HepG2 (cell line): ENCODE data around the gene PYY. TPM values are rescaled to one million over a fixed set of nuclear protein-coding genes. Genes with fewer than 3 reads are reported as not detected.
A peak's percentile ranks its signal among the peaks of the same experiment; 100 is the strongest.

ENCODE experiments used
- ARHGAP35 ChIP-seq: sonication (generic); formaldehyde crosslinking; IDR thresholded peaks from 2 replicates; pipeline ENCODE4 v1.9.0; 2022; ENCODE audit warnings: mild to moderate bottlenecking, inconsistent platforms, moderate library complexity, missing genetic modification reagents, borderline replicate concordance
- ARNT2 ChIP-seq: sonication (generic); formaldehyde crosslinking; IDR thresholded peaks from 2 replicates; pipeline ENCODE4 v1.8.0; 2022; ENCODE audit warnings: mild to moderate bottlenecking, low read depth, missing genetic modification reagents, moderate library complexity
- EEA1 ChIP-seq: sonication (generic); formaldehyde crosslinking; IDR thresholded peaks from 2 replicates; pipeline ENCODE4 v1.5.1; 2020; ENCODE audit warnings: mild to moderate bottlenecking, missing genetic modification reagents, borderline replicate concordance
- ETV6 ChIP-seq: sonication (generic); formaldehyde crosslinking; conservative IDR thresholded peaks from 2 replicates; pipeline ENCODE4 v1.4.0; 2020; ENCODE audit warnings: missing genetic modification reagents
- FOXJ3 ChIP-seq: sonication (generic); formaldehyde crosslinking; IDR thresholded peaks from 2 replicates; pipeline ENCODE4 v1.4.0; 2020; ENCODE audit warnings: missing genetic modification reagents, mild to moderate bottlenecking, borderline replicate concordance
- HNRNPK ChIP-seq: fragments of 200-400 bp; formaldehyde crosslinking; IDR thresholded peaks from 2 replicates; pipeline ENCODE4 v1.6.1; 2018; ENCODE audit warnings: low read length, low read depth, moderate library complexity, mild to moderate bottlenecking; ENCODE audit not compliant: poor library complexity, severe bottlenecking
- KAT2B ChIP-seq: fragments of 150-350 bp; IDR thresholded peaks from 2 replicates; pipeline ENCODE4 v1.6.1; 2014; ENCODE audit warnings: low read depth, low read length, borderline replicate concordance
- KLF16 ChIP-seq, 2 experiments: sonication (generic) in 1 of 2; formaldehyde crosslinking in 1 of 2; IDR thresholded peaks; 2 replicates each; pipeline versions ENCODE4 v1.6.1 to v1.8.0; 2016 to 2023; ENCODE audit warnings: missing genetic modification reagents in 2 of 2, missing compliant biosample characterization in 1 of 2
- MTA1 ChIP-seq: sonication (generic); formaldehyde crosslinking; IDR thresholded peaks from 2 replicates; pipeline ENCODE4 v1.4.0; 2020; ENCODE audit warnings: missing genetic modification reagents, mild to moderate bottlenecking, borderline replicate concordance
- MZF1 ChIP-seq: sonication (generic); formaldehyde crosslinking; IDR thresholded peaks from 2 replicates; pipeline ENCODE4 v1.8.1; 2023; ENCODE audit warnings: mild to moderate bottlenecking, missing genetic modification reagents, borderline replicate concordance
- NR2C2 ChIP-seq: sonication (generic); formaldehyde crosslinking; IDR thresholded peaks from 2 replicates; pipeline ENCODE4 v1.4.0; 2020; ENCODE audit warnings: missing genetic modification reagents, mild to moderate bottlenecking, moderate library complexity, borderline replicate concordance
- ZMYM4 ChIP-seq: sonication (generic); formaldehyde crosslinking; IDR thresholded peaks from 2 replicates; pipeline ENCODE4 v1.8.1; 2023; ENCODE audit warnings: mild to moderate bottlenecking, missing genetic modification reagents
- ZNF709 ChIP-seq: sonication (generic); formaldehyde crosslinking; IDR thresholded peaks from 2 replicates; pipeline ENCODE4 v1.5.0; 2020; ENCODE audit warnings: mild to moderate bottlenecking, missing genetic modification reagents
- ZSCAN9 ChIP-seq: IDR thresholded peaks from 2 replicates; pipeline ENCODE4 v1.6.1; 2016; ENCODE audit warnings: borderline replicate concordance
- polyA plus RNA-seq, 8 experiments: library from polyadenylated mRNA; depleted of rRNA in 3 of 8; stranded (reverse) in 7 of 8; unstranded in 1 of 8; fragments of >200 nt; fragmentation: Illumina TruSeq in 4 of 8; extraction: Trizol in 4 of 8; gene quantifications; 2 replicates each; pipeline versions ENCODE4 v1.2.1 to v1.2.3, GENCODE V29; 2011 to 2016; ENCODE audit warnings: low read depth in 4 of 8, missing spikeins in 1 of 8, mixed read lengths in 1 of 8; ENCODE audit not compliant: insufficient read depth in 1 of 8
- total RNA-seq, 5 experiments: library from RNA; depleted of rRNA; stranded (reverse); fragments of >200 nt; fragmentation: Illumina TruSeq; extraction: Trizol; gene quantifications; 2 replicates each; pipeline ENCODE4 v1.2.3, GENCODE V29; 2016; ENCODE audit warnings: low read depth in 1 of 5
- TF ChIP-seq, protein P1 (sequence below), 2 experiments: sonication (generic) in 1 of 2; formaldehyde crosslinking in 1 of 2; IDR thresholded peaks; 2 replicates each; pipeline versions ENCODE4 v1.6.1 to v1.9.0; 2014 to 2022; ENCODE audit warnings: antibody characterized with exemption in 1 of 2, borderline replicate concordance in 1 of 2, inconsistent platforms in 1 of 2, low read depth in 1 of 2, missing genetic modification reagents in 1 of 2
- TF ChIP-seq, protein P2 (sequence below): sonication (generic); formaldehyde crosslinking; IDR thresholded peaks from 2 replicates; pipeline ENCODE4 v1.5.1; 2020; ENCODE audit warnings: mild to moderate bottlenecking, missing genetic modification reagents, moderate library complexity
- TF ChIP-seq, protein P3 (sequence below), 2 experiments: sonication (generic) in 1 of 2; formaldehyde crosslinking in 1 of 2; IDR thresholded peaks; 2 replicates each; pipeline versions ENCODE4 v1.4.0 to v1.6.1; 2018 to 2020; ENCODE audit warnings: missing genetic modification reagents in 2 of 2, borderline replicate concordance in 1 of 2, low read depth in 1 of 2, mild to moderate bottlenecking in 1 of 2, missing biosample characterization in 1 of 2

PYY gene
- total and polyA plus RNA-seq, 2 of the 13 experiments (the other 11 are each of a cell fraction or from before 2014, with no cell fraction given), result 0.25 TPM; not detected in 1

DNA sequence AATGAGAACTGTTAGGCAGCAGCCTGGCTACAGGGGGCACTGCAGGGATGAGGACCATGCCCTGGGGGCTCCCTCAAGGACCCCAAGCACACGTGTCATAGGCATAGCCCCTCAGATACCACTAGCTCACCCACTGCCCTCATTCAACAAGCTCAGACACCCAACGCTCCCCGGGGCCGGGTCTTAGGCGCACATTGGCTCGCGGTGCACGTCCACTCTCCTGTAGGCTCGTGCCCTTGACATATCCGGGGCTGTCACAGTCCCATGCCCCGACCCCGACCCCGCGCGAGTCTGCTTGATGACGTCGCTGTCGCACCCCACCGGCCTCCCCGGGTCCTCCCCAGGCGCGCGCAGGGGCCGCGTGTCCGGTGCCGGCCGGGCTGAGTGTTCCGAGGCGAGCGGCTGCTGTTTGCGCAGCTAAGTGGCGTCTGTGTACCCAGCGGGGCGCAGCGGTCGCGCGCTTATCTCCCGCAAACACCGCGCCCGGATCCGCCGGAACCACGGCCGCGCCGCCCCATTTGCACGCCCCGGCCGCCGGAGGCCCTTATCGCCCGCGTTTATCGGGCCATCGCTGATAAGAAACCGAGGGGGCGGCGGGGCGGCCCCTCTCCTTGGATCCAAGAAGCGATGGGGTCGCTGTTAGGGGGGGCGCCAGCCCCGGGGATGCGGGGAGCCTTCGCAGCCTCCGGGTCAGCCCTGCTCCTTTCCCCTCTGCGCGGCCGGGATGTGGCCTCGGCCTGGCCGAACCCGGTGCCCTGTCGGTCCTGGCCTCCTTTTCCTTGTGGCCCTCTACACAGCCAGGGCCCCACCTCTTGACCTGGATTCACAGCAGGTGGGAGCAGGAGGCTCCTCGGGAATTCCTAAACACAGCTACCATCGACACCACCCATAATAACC lies 30.0 kb upstream of the PYY start (continued):
- peak; percentile 96 for TF ChIP-seq ARHGAP35 (CRISPR knock-in tag)
- peak; percentile 91 for TF ChIP-seq ZNF709 (CRISPR knock-in tag)
- peak; percentile 87 for TF ChIP-seq ZSCAN9
- TF ChIP-seq, protein P1, sequence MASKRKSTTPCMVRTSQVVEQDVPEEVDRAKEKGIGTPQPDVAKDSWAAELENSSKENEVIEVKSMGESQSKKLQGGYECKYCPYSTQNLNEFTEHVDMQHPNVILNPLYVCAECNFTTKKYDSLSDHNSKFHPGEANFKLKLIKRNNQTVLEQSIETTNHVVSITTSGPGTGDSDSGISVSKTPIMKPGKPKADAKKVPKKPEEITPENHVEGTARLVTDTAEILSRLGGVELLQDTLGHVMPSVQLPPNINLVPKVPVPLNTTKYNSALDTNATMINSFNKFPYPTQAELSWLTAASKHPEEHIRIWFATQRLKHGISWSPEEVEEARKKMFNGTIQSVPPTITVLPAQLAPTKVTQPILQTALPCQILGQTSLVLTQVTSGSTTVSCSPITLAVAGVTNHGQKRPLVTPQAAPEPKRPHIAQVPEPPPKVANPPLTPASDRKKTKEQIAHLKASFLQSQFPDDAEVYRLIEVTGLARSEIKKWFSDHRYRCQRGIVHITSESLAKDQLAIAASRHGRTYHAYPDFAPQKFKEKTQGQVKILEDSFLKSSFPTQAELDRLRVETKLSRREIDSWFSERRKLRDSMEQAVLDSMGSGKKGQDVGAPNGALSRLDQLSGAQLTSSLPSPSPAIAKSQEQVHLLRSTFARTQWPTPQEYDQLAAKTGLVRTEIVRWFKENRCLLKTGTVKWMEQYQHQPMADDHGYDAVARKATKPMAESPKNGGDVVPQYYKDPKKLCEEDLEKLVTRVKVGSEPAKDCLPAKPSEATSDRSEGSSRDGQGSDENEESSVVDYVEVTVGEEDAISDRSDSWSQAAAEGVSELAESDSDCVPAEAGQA (IDR thresholded peaks at IDR 0.05; ENCODE audit: low read depth), result peak; percentile 60; the same call in 1 of the 2 replicates
- TF ChIP-seq, protein P1 (CRISPR knock-in tag; IDR thresholded peaks at IDR 0.05; ENCODE audit: borderline replicate concordance), result peak; percentile 79; the same call in 1 of the 2 replicates
- no peak for TF ChIP-seq MZF1
- no peak for TF ChIP-seq KAT2B
- TF ChIP-seq ETV6 (CRISPR knock-in tag), result peak; percentile 61; the same call in 1 of the 2 replicates
- TF ChIP-seq ARNT2 (CRISPR knock-in tag), result peak; percentile 97
- peak; percentile 98; the same call in 1 of the 2 replicates for TF ChIP-seq MTA1
- peak; percentile 54 for TF ChIP-seq FOXJ3
- TF ChIP-seq HNRNPK, result peak; percentile 84
- TF ChIP-seq, protein P2, sequence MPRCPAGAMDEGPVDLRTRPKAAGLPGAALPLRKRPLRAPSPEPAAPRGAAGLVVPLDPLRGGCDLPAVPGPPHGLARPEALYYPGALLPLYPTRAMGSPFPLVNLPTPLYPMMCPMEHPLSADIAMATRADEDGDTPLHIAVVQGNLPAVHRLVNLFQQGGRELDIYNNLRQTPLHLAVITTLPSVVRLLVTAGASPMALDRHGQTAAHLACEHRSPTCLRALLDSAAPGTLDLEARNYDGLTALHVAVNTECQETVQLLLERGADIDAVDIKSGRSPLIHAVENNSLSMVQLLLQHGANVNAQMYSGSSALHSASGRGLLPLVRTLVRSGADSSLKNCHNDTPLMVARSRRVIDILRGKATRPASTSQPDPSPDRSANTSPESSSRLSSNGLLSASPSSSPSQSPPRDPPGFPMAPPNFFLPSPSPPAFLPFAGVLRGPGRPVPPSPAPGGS, result peak; percentile 96
- TF ChIP-seq, protein P3, sequence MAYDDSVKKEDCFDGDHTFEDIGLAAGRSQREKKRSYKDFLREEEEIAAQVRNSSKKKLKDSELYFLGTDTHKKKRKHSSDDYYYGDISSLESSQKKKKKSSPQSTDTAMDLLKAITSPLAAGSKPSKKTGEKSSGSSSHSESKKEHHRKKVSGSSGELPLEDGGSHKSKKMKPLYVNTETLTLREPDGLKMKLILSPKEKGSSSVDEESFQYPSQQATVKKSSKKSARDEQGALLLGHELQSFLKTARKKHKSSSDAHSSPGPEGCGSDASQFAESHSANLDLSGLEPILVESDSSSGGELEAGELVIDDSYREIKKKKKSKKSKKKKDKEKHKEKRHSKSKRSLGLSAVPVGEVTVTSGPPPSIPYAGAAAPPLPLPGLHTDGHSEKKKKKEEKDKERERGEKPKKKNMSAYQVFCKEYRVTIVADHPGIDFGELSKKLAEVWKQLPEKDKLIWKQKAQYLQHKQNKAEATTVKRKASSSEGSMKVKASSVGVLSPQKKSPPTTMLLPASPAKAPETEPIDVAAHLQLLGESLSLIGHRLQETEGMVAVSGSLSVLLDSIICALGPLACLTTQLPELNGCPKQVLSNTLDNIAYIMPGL (CRISPR knock-in tag; IDR thresholded peaks at IDR 0.05; ENCODE audit: borderline replicate concordance in 1 of 2, low read depth in 1 of 2), result peak; percentile 82; a peak in 3 of 4 replicates
- TF ChIP-seq EEA1, result 0 out of 2 replicates have a peak, but pooled peaks have one; percentile 38
- peak; percentile 30 to 81; a peak in 2 of 4 replicates for TF ChIP-seq KLF16 (CRISPR knock-in tag; IDR thresholded peaks at IDR 0.05)
- TF ChIP-seq ZMYM4 (CRISPR knock-in tag), result peak; percentile 76
- peak; percentile 80 for TF ChIP-seq NR2C2 (CRISPR knock-in tag)
